MV-4-11 (cell line): ENCODE results near the gene NEDD4.
"Not testable (repeated sequence)": the region's sequence is repeated elsewhere in the genome, so short reads cannot be mapped to it uniquely, and the experiment has no call there.

Source experiments
- DNase-seq: peaks from one replicate; lab custom pipeline; 2025; lab: John Stamatoyannopoulos, UW

The NEDD4 gene

GRCh38 chr15:56004281-56004680 is 10.9 kb upstream of the NEDD4 start:
- not testable (repeated sequence) for DNase-seq

- DNase-seq, result not testable (repeated sequence)
Observed at GRCh38 chr15:56003777-56004176, 10.4 kb upstream of the NEDD4 start.

GRCh38 chr15:56003277-56003676 is 9.9 kb upstream of the NEDD4 start:
- not testable (repeated sequence) for DNase-seq

- DNase-seq, result no peak
Observed at GRCh38 chr15:56001471-56002078, 8.2 kb upstream of the NEDD4 start.

GRCh38 chr15:55999658-56000057 is 6.2 kb upstream of the NEDD4 start:
- DNase-seq, result no peak

GRCh38 chr15:55998478-55998877 is 5.1 kb upstream of the NEDD4 start:
- DNase-seq, result no peak

GRCh38 chr15:55993804-55994560 is 570 bp upstream of the NEDD4 start:
- DNase-seq, result no peak

GRCh38 chr15:55992769-55993110 is 672 bp downstream of the NEDD4 start:
- DNase-seq, result no peak

GRCh38 chr15:55991802-55992768 is 1.3 kb downstream of the NEDD4 start:
- DNase-seq, result no peak

GRCh38 chr15:55990998-55991397 is 2.4 kb downstream of the NEDD4 start:
- DNase-seq, result no peak

- DNase-seq, result no peak
Observed at GRCh38 chr15:55990516-55990915, 2.9 kb downstream of the NEDD4 start.

GRCh38 chr15:55989383-55989782 is 4.0 kb downstream of the NEDD4 start:
- DNase-seq, result no peak

GRCh38 chr15:55981582-55982249 is 11.7 kb downstream of the NEDD4 start:
- no peak for DNase-seq

- no peak for DNase-seq
Observed at GRCh38 chr15:55980511-55980910, 12.9 kb downstream of the NEDD4 start.

- DNase-seq, result no peak
Observed at GRCh38 chr15:55977231-55977630, 16.2 kb downstream of the NEDD4 start.

GRCh38 chr15:55970286-55970685 is 23.1 kb downstream of the NEDD4 start:
- no peak for DNase-seq

GRCh38 chr15:55969582-55969981 is 23.8 kb downstream of the NEDD4 start:
- no peak for DNase-seq

- no peak for DNase-seq
Observed at GRCh38 chr15:55968923-55969322, 24.5 kb downstream of the NEDD4 start.

GRCh38 chr15:55965091-55965490 is 28.3 kb downstream of the NEDD4 start:
- DNase-seq, result no peak

- no peak for DNase-seq
Observed at GRCh38 chr15:55960946-55961345, 32.5 kb downstream of the NEDD4 start.

- no peak for DNase-seq
Observed at GRCh38 chr15:55959744-55960447, 33.5 kb downstream of the NEDD4 start.
